Endodermal cell (in vitro differentiated cells): Measurements from ENCODE around the gene SDSL. TPM values are rescaled to one million over a fixed set of nuclear protein-coding genes. Genes with fewer than 3 reads are reported as not detected.

Experiments used
- DNase-seq: peaks from one replicate; pipeline ENCODE4 v3.0.0-alpha.2; 2017
- H3K27ac ChIP-seq: 2 replicates; pipeline ENCODE4 v1.5.1; 2013; ENCODE audit warnings: mild to moderate bottlenecking, low read depth, low read length, moderate library complexity
- H3K27me3 ChIP-seq: 2 replicates; pipeline ENCODE4 v1.6.1; 2013; ENCODE audit warnings: mild to moderate bottlenecking, low read length, moderate library complexity; ENCODE audit not compliant: insufficient read depth, control insufficient read depth, poor library complexity, severe bottlenecking
- H3K36me3 ChIP-seq: 2 replicates; pipeline ENCODE4 v1.7.0; 2013; ENCODE audit warnings: mild to moderate bottlenecking, low read length, moderate library complexity; ENCODE audit not compliant: control insufficient read depth, insufficient read depth
- H3K4me1 ChIP-seq: one replicate; pipeline ENCODE4 v1.7.0; 2013; ENCODE audit warnings: low read length; ENCODE audit not compliant: control insufficient read depth, insufficient read depth
- H3K4me3 ChIP-seq: 2 replicates; pipeline ENCODE4 v1.5.1; 2013; ENCODE audit warnings: mild to moderate bottlenecking, low read length, moderate library complexity
- H3K9ac ChIP-seq: 2 replicates; pipeline ENCODE4 v1.6.1; 2013; ENCODE audit warnings: mild to moderate bottlenecking, low read length, moderate library complexity; ENCODE audit not compliant: poor library complexity, severe bottlenecking; ENCODE audit errors: extremely low read depth
- H3K9me3 ChIP-seq: 2 replicates; pipeline ENCODE4 v1.6.1; 2013; ENCODE audit warnings: mild to moderate bottlenecking, low read length, moderate library complexity; ENCODE audit not compliant: control insufficient read depth
- H3K27ac Mint-ChIP-seq: 2 replicates; pipeline ENCODE4 v1.8.0; 2020; ENCODE audit warnings: mixed read lengths
- H3K27me3 Mint-ChIP-seq: 2 replicates; pipeline ENCODE4 v1.8.0; 2021; ENCODE audit warnings: mild to moderate bottlenecking, mixed read lengths; ENCODE audit not compliant: insufficient read depth
- H3K36me3 Mint-ChIP-seq: 2 replicates; pipeline ENCODE4 v1.8.0; 2020; ENCODE audit warnings: low read depth, mixed read lengths
- H3K4me1 Mint-ChIP-seq: 2 replicates; pipeline ENCODE4 v1.8.0; 2020; ENCODE audit warnings: mixed read lengths
- H3K4me3 Mint-ChIP-seq: 2 replicates; pipeline ENCODE4 v1.8.0; 2020; ENCODE audit warnings: mild to moderate bottlenecking, moderate library complexity, mixed read lengths
- H3K9me3 Mint-ChIP-seq: 2 replicates; pipeline ENCODE4 v1.8.0; 2020; ENCODE audit warnings: mild to moderate bottlenecking, mixed read lengths
- CTCF ChIP-seq: fragments of 200-600 bp; sonication (generic); conservative IDR thresholded peaks from 2 replicates; pipeline ENCODE4 v1.5.0; 2021; ENCODE audit warnings: antibody characterized with exemption, mild to moderate bottlenecking
- whole genome bisulfite sequencing, 2 experiments: methylation state at CpG; one replicate each; pipeline versions ENCODE4 v1.1.5 to v1.1.7; 2013; ENCODE audit warnings: missing lambda C conversion rate in 2 of 2, mixed read lengths in 1 of 2; ENCODE audit not compliant: insufficient coverage in 1 of 2, insufficient read length in 1 of 2; 5-methylcytosine and 5-hydroxymethylcytosine counted together
- total RNA-seq, 2 donors: library from RNA; stranded (reverse); fragmentation: NEBNext Ultra II Directional in 1 of 2; extraction: Animal tissue kit (Norgen Biotek cat#: 25700) in 1 of 2; gene quantifications; 2 replicates in 1 of 2; 3 replicates in 1 of 2; pipeline ENCODE4 v1.2.1, GENCODE V29; 2021

Gene SDSL
- total RNA-seq, 2 donors from 2014 or later = 2.4 to 5.7 TPM

DNA sequence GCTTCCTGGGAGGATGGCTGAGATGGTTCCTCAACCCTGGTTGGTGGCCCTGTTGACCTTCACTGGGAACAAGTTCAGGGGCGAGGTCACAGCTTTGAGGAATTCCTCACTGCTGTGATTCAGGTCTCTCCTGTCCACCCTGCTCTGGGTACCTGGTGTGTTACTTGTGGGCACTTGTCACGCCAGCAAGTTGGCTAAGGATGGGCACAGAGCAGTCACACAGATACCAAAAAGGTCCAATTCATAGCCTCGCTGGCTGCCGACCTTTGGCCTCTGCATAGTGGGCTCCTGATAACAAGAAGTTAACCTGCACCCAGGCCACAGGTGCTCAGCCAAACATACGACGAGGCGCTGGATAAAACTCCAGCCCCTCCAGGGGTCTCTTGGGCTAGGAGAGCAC lies 29.7 kb upstream of the SDSL start:
- TF ChIP-seq CTCF = no peak
- H3K9me3 Mint-ChIP-seq = no peaks in the 10 kb centered on the region

DNA sequence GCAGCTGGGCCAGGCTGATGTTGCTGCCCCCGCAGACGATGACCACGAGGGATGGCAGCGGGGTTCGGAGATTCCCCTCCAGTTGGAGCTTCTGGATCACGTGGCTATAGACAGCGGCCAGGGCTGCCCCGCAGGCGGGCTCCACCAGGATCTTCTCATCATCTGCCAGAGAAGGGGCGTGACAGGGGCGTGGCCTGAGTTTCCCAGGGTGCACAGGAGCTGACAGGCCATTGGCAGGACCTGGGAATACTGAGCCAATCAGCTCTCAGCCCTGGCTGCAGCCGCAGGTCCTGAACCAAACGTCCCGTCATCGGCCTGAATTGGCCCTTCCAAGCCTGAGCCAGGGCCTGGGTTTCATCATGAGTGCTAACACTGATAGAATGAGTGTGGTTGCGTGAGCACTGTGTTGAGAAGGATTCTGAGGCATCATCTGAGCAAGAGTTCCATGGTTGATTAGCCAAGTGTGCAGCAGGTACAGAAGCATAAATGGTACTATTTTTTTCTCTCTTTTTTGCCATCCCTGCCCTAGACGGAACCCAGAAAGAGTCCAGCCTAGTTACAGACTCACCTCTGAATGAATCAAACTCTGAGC lies 29.1 kb upstream of the SDSL start:
- 74 to 77% methylated on average over 13 to 17 of the region's 17 CpGs for WGBS, 2 experiments
- H3K4me1 Mint-ChIP-seq = no peaks in the 10 kb centered on the region
- Histone ChIP-seq H3K9ac (no peak overlapping the region), H3K4me1 (no peaks in the 10 kb centered on the region), H3K4me3 (no peak overlapping the region), H3K9me3 (no peaks in the 10 kb centered on the region), H3K27ac (no peak overlapping the region), H3K36me3 (no peaks in the 10 kb centered on the region), H3K27me3 (no peaks in the 10 kb centered on the region)
- no peaks in the 10 kb centered on the region for H3K9me3 Mint-ChIP-seq
- DNase-seq = peak; percentile 98
- H3K27ac Mint-ChIP-seq = no peak overlapping the region
- H3K4me3 Mint-ChIP-seq = no peak overlapping the region
- TF ChIP-seq CTCF = no peak
- H3K36me3 Mint-ChIP-seq = peaks cover 6% of the 10 kb centered on the region
- H3K27me3 Mint-ChIP-seq = peaks cover 10% of the 10 kb centered on the region

More for the DNA sequence above, 29.7 kb upstream of the SDSL start:
- DNase-seq = no peak
- H3K4me3 ChIP-seq = no peak overlapping the region
- H3K4me1 Mint-ChIP-seq = no peaks in the 10 kb centered on the region
- WGBS, 2 experiments = 91 to 96% methylated on average over 6 to 7 of the region's 7 CpGs
- no peaks in the 10 kb centered on the region for H3K27me3 ChIP-seq
- H3K9me3 ChIP-seq = no peaks in the 10 kb centered on the region
- no peak overlapping the region for H3K4me3 Mint-ChIP-seq
- no peak overlapping the region for H3K27ac ChIP-seq
- peaks cover 10% of the 10 kb centered on the region for H3K27me3 Mint-ChIP-seq
- H3K9ac ChIP-seq = no peak overlapping the region
- H3K27ac Mint-ChIP-seq = no peak overlapping the region
- H3K36me3 Mint-ChIP-seq = peaks cover 9% of the 10 kb centered on the region
- no peaks in the 10 kb centered on the region for H3K4me1 ChIP-seq
- no peaks in the 10 kb centered on the region for H3K36me3 ChIP-seq

DNA sequence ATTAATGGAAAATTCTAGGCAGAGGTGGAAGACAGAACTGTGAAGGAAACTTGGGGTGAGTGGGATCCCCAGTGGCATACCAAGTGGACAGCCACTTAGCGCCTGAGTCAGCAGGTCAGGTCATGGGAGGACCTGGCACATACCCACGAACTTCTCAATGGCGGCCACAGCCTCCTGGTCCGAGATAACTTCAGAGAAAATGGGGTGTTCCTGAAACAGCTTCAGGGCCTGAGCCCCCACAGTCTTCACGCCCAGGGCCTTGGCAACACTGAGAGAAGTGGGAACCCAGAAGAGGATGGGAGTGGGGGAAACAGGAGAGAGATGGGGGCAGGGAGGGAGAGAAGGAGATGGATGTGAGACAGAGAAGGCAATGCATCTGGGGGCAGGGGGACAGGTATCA lies 28.4 kb upstream of the SDSL start:
- no peak overlapping the region for H3K4me3 ChIP-seq
- no peaks in the 10 kb centered on the region for H3K4me1 ChIP-seq
- H3K9me3 ChIP-seq = no peaks in the 10 kb centered on the region
- no peak overlapping the region for H3K27ac ChIP-seq
- no peak overlapping the region for H3K27ac Mint-ChIP-seq
- no peak for TF ChIP-seq CTCF
- 91 to 96% methylated on average over 3 to 5 of the region's 5 CpGs for WGBS, 2 experiments
- no peak for DNase-seq
- no peaks in the 10 kb centered on the region for H3K36me3 ChIP-seq
- H3K27me3 ChIP-seq = no peaks in the 10 kb centered on the region
- peaks cover 10% of the 10 kb centered on the region for H3K27me3 Mint-ChIP-seq
- H3K4me1 Mint-ChIP-seq = no peaks in the 10 kb centered on the region
- no peaks in the 10 kb centered on the region for H3K9me3 Mint-ChIP-seq
- no peak overlapping the region for H3K4me3 Mint-ChIP-seq
- H3K36me3 Mint-ChIP-seq = peaks cover 2% of the 10 kb centered on the region
- H3K9ac ChIP-seq = no peak overlapping the region
